ENCODE results near the gene UTP11. TPM values are rescaled to one million over a fixed set of nuclear protein-coding genes. Genes with fewer than 3 reads are reported as not detected.

The UTP11 gene
- total RNA-seq, 1 donor from 2014 or later, result 16.5 TPM

DNA sequence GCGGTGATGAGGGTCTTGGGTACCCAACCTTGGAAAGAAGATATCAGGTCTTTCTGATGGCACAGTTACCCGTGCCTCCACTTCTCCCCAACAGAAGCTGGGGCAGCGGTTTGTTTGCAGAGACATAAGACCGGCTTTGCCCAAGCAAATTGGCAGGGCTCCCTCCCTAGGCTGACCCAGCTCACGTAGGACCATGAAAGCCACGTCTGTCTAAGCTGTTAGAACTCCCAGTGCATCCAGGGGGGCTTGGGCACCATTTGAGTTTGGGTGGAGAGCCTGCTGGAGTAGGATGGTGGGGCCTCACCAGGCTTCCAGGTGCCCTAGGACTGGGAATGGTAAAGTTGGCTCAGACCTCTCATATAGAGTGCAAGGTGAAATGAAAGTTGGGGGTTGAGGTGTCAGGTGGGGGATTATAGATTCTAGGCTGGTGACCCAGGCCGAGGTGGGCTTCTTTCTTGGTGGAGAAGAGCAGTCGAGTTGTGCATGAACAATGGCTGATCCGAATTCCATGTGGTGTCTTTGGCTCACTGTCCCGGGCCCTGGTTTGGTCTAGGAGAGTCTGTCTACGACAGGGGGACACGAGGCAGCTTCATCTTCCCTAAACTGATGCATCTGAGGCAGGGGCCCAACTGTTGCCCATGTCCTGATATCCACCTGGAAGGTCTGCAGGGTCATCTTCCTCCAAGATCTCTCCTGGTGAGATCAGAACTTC is 30.7 kb downstream of the UTP11 start:
- Histone ChIP-seq H3K4me1 (peaks cover 13 to 19% of the 10 kb centered on the region in 2 donors), H3K27ac (no peak overlapping the region), H3K4me3 (no peak overlapping the region), H3K36me3 (no peaks in the 10 kb centered on the region), H3K27me3 (peaks cover 29% of the 10 kb centered on the region), H3K9me3 (no peaks in the 10 kb centered on the region)
- no peak for DNase-seq (ENCODE audit: low spot score in 2 of 2)
- intact Hi-C loops (cut with DNase I), result no loop called here
- TF ChIP-seq, protein P1, sequence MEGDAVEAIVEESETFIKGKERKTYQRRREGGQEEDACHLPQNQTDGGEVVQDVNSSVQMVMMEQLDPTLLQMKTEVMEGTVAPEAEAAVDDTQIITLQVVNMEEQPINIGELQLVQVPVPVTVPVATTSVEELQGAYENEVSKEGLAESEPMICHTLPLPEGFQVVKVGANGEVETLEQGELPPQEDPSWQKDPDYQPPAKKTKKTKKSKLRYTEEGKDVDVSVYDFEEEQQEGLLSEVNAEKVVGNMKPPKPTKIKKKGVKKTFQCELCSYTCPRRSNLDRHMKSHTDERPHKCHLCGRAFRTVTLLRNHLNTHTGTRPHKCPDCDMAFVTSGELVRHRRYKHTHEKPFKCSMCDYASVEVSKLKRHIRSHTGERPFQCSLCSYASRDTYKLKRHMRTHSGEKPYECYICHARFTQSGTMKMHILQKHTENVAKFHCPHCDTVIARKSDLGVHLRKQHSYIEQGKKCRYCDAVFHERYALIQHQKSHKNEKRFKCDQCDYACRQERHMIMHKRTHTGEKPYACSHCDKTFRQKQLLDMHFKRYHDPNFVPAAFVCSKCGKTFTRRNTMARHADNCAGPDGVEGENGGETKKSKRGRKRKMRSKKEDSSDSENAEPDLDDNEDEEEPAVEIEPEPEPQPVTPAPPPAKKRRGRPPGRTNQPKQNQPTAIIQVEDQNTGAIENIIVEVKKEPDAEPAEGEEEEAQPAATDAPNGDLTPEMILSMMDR (IDR thresholded peaks at IDR 0.05), result no peak

DNA sequence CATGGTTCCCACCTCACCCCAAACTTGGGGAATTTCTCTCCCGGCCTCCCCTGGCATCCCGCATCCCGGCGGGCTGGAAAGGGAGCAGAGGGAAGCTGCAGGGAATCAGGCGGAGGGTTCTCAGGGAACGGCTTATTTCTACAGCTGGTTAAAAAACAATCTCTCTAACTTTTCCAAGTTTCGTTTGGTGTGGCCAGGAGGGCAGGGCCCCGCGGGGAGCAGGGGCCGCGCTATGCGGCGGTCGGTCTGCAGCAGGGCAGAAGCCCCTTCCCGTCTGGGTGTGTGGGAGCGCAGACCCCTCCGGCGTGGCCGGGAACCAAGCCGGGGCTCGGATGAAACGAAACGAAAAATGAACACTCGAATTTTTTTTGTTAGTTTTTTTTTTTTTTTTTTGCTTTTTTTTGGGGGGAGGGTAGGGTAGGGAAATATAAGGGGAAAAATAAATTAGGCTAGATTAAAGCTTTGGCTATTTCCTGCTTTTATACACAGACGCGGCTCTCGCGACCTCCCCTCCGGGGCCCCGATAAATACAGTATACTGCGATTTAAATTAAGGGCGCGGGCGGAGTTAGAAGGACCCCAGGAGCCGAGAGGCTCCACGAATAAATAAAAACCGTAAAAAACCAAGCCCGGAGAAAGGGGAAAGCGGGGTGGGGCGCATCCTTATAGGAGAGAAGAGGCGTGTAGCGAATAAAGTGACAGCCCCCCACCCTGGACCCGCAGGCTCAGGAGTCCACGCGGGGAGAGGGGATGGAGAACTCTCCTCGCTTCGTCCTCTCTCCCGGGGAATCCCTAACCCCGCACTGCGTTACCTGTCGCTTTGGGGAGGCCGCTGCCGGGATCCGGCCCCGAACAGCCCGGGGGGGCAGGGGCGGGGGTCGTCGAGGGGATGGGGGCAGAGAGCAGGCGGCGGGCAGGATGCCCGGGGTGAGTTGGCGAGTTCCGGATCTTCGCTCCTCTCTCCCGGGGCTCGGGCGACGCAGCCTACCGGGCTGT is 32.0 kb downstream of the UTP11 start:
- intact Hi-C loops (cut with DNase I), result loop anchor here (5.0 kb wide), 1 partner anchor 52 kb away; the partner anchor contains the start of gene SF3A3
- Histone ChIP-seq H3K36me3 (no peaks in the 10 kb centered on the region), H3K4me3 (peak overlapping the region; percentile 34 to 45), H3K4me1 (peaks cover 13 to 19% of the 10 kb centered on the region in 2 donors), H3K27me3 (peaks cover 29% of the 10 kb centered on the region), H3K27ac (no peak overlapping the region), H3K9me3 (no peaks in the 10 kb centered on the region)
- no peak for DNase-seq (ENCODE audit: low spot score in 2 of 2)
- TF ChIP-seq, protein P1 (IDR thresholded peaks at IDR 0.05), result no peak

DNA sequence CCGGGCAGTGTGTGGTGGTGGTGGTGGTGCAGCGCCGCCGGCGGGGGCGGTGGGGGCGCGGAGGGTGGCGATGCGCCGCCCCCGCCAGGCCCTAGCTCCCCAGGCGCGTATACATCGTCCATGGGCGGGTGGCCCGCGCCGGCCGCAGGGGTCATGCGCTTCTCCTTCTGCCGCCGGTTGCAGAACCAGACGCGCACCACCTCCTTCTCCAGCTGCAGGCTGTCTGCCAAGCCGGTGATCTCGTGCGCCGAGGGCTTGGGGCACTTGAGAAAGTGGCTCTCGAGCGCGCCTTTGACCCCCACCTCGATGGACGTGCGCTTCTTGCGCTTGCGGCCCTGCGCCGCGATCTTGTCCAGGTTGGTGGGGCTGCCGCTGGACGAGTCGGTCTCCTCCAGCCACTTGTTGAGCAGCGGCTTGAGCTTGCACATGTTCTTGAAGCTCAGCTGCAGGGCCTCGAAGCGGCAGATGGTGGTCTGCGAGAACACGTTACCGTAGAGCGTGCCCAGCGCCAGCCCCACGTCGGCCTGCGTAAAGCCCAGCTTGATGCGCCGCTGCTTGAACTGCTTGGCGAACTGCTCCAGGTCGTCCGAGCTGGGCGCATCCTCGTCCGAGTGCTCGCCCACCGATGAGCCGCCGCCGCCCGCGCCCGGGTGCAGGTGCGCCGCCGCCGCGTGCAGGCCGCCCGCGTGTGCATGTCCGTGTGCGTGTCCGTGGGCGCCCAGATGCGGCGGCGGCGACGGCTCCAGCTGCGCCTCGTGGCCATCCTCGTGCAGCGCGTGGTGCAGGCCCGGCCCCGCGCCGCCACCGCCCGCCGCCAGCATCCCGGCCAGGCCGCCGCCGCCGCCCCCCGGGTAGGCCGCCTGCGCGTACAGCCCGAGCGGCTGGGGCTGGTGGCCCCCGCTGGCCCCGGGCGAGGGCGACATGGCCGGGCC is 33.1 kb downstream of the UTP11 start:
- TF ChIP-seq, protein P1 (IDR thresholded peaks at IDR 0.05), result no peak
- no peaks in the 10 kb centered on the region for H3K36me3 ChIP-seq
- intact Hi-C loops (cut with DNase I), result loop anchor here (2.0 to 5.0 kb wide), 4 partner anchors 33 to 93 kb away; partner anchors contain the start of genes SF3A3 and UTP11
- H3K27me3 ChIP-seq, result peaks cover 29% of the 10 kb centered on the region
- no peak overlapping the region for H3K27ac ChIP-seq
- no peaks in the 10 kb centered on the region for H3K9me3 ChIP-seq
- H3K4me1 ChIP-seq, result peaks cover 13 to 19% of the 10 kb centered on the region in 2 donors
- DNase-seq (ENCODE audit: low spot score in 2 of 2), result no peak
- H3K4me3 ChIP-seq, result peak overlapping the region; percentile 55 to 67

DNA sequence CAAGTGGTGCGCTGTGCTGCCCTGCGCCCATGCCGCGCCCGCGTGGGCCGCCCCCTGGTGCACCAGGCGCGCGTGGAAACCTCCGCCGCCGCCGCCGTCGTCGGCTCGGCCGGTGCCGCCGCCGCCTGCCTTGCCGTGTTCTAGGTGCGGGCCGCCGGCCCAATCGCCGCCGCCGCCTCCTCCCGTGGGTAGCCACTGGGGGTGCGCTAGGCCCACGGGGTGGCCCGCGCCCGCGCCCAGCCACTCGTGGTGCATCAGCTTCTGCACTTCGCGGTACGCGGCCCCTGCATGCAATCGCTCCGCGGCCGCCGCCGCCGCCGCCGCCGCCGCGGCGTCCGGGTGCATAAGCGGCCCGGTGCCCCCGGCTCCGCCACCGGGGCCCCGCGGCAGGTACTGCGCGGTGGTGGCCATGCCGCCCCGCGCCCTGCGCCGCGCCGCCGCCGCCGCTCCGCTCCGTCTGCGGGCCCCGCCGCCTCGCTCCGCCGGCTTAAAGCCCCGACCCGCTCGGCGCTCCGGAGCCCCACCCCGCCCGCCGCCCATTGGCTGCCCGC is 33.9 kb downstream of the UTP11 start, which contains the start of gene POU3F1:
TSS of gene POU3F1 (minus strand) at position 461 of the 551 bp plus-strand sequence. CDS start at position 411, 50 bp downstream.
- H3K4me1 ChIP-seq, result peaks cover 13 to 19% of the 10 kb centered on the region in 2 donors
- peaks cover 29% of the 10 kb centered on the region for H3K27me3 ChIP-seq
- H3K9me3 ChIP-seq, result no peaks in the 10 kb centered on the region
- H3K27ac ChIP-seq, result peak within 1 kb of the TSS; percentile 69 to 70
- H3K4me3 ChIP-seq, result peak within 1 kb of the TSS; percentile 67 to 82
- intact Hi-C loops (cut with DNase I), result loop anchor here (2.0 to 5.0 kb wide), 4 partner anchors 34 to 92 kb away; partner anchors contain the start of genes SF3A3 and UTP11
- H3K36me3 ChIP-seq, result no peaks in the 10 kb centered on the region
- TF ChIP-seq, protein P1 (IDR thresholded peaks at IDR 0.05), result no peak
- no peak for DNase-seq (ENCODE audit: low spot score in 2 of 2)
